Choroid plexus epithelial cell (primary cell): Measurements from ENCODE around the gene TANC1.
"Not testable (repeated sequence)": the region's sequence is repeated elsewhere in the genome, so short reads cannot be mapped to it uniquely, and the experiment has no call there.

Experiments used
- DNase-seq: peaks from one replicate; pipeline ENCODE4 v3.0.0-alpha.2; 2010; ENCODE audit warnings: low read depth
- H3K4me3 ChIP-seq: 2 replicates; pipeline ENCODE4 v1.5.1; 2011; ENCODE audit warnings: low read depth, mild to moderate bottlenecking, control low read depth, low read length, moderate library complexity
- CTCF ChIP-seq: conservative IDR thresholded peaks from 2 replicates; pipeline ENCODE4 v1.5.1; 2011; ENCODE audit warnings: low read depth, mild to moderate bottlenecking, control low read depth, inconsistent platforms, low read length, moderate library complexity

Gene TANC1

GRCh38 chr2:159034713-159035112 lies 66.3 kb downstream of the TANC1 start:
- TF ChIP-seq CTCF = no peak

GRCh38 chr2:159035790-159036411 lies 67.5 kb downstream of the TANC1 start:
- peak; percentile 82 for DNase-seq
- no peak overlapping the region for H3K4me3 ChIP-seq
- TF ChIP-seq CTCF = peak; percentile 58

More at GRCh38 chr2:159034713-159035112, 66.3 kb downstream of the TANC1 start:
- H3K4me3 ChIP-seq = no peak overlapping the region
- DNase-seq = no peak

GRCh38 chr2:159036461-159036860 lies 68.0 kb downstream of the TANC1 start:
- DNase-seq, H3K4me3 ChIP-seq: not testable (repeated sequence)

- not testable (repeated sequence) for H3K4me3 ChIP-seq, DNase-seq
Observed at GRCh38 chr2:159041328-159041727, 72.9 kb downstream of the TANC1 start.

- DNase-seq = no peak
- TF ChIP-seq CTCF = no peak
- no peak overlapping the region for H3K4me3 ChIP-seq
Observed at GRCh38 chr2:159042115-159042850, 73.8 kb downstream of the TANC1 start.

GRCh38 chr2:159043710-159044109 lies 75.3 kb downstream of the TANC1 start:
- DNase-seq = no peak
- no peak overlapping the region for H3K4me3 ChIP-seq
- TF ChIP-seq CTCF = no peak

- H3K4me3 ChIP-seq = no peak overlapping the region
- TF ChIP-seq CTCF = no peak
- no peak for DNase-seq
Observed at GRCh38 chr2:159044804-159045286, 76.4 kb downstream of the TANC1 start.
